ENCODE data around the gene DFFA. TPM values are rescaled to one million over a fixed set of nuclear protein-coding genes. Genes with fewer than 3 reads are reported as not detected.
"Not testable (repeated sequence)": the region's sequence is repeated elsewhere in the genome, so short reads cannot be mapped to it uniquely, and the experiment has no call there.

DFFA gene
- total and polyA plus RNA-seq, 4 donors: 10.6 to 20.0 (median 14.3) TPM

DNA sequence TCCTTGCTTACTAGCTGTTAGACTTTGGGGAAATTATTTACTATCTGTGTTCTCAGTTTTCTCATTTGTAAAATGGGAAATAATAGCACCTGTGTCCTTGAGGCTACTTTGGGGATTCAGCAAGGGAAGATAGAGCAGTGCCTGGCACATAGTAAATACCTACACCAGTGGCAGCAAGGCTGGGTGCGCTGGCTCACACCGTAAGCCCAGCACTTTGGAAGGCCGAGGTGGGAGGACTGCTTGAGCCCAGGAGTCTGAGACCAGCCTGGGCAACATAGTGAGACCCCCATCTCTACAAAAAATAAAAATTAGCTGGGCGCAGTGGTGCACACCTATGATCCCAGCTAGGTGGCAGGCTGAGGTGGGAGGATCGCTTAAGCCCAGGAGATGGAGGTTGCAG lies 50.7 kb downstream of the DFFA start:
- TF ChIP-seq SP1 (IDR thresholded peaks at IDR 0.05): no peak
- H3K4me3 ChIP-seq (ENCODE audit: low read depth in 1 of 3, low read length in 3 of 3): no peak overlapping the region
- H3K36me3 ChIP-seq (ENCODE audit: control insufficient read depth in 4 of 4, insufficient read depth in 3 of 4, low read depth in 1 of 4, low read length in 3 of 4): peaks cover 12 to 37% (median 32%) of the 10 kb centered on the region in 4 donors
- no peak overlapping the region for H3K9ac ChIP-seq (ENCODE audit: low read depth in 1 of 2, low read length in 2 of 2)
- no peaks in the 10 kb centered on the region for H3K27me3 ChIP-seq (ENCODE audit: control insufficient read depth in 4 of 4, insufficient read depth in 4 of 4, low read length in 3 of 4)
- H3K27ac ChIP-seq (ENCODE audit: low read depth in 1 of 2, low read length in 2 of 2): no peak overlapping the region
- DNase-seq (ENCODE audit: low spot score): no peak
- H3K4me1 ChIP-seq (ENCODE audit: control insufficient read depth in 4 of 4, insufficient read depth in 4 of 4, low read length in 3 of 4): no peaks in the 10 kb centered on the region
- H3K9me3 ChIP-seq (ENCODE audit: control insufficient read depth in 4 of 4, low read length in 3 of 4): no peaks in the 10 kb centered on the region
- 99% methylated on average over 5 of the region's 5 CpGs for WGBS

DNA sequence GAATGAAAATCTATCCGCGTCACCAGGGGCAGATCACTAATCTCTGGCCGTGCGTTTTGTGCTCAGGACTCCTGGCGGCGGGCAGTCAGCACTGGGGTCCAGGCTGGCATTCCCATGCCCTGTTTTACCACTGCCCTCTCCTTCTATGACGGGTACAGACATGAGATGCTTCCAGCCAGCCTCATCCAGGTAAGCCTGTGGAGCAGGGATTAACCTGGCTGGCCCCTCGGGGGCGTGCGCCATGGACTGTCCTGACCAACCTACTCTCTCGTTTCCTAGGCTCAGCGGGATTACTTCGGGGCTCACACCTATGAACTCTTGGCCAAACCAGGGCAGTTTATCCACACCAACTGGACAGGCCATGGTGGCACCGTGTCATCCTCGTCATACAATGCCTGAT lies 53.0 kb downstream of the DFFA start:
- Histone ChIP-seq H3K36me3 (ENCODE audit: control insufficient read depth in 4 of 4, insufficient read depth in 3 of 4, low read depth in 1 of 4, low read length in 3 of 4) (peaks cover 16 to 49% (median 42%) of the 10 kb centered on the region in 4 donors), H3K9ac (ENCODE audit: low read depth in 1 of 2, low read length in 2 of 2) (no peak overlapping the region), H3K27ac (ENCODE audit: low read depth in 1 of 2, low read length in 2 of 2) (no peak overlapping the region), H3K4me1 (ENCODE audit: control insufficient read depth in 4 of 4, insufficient read depth in 4 of 4, low read length in 3 of 4) (no peaks in the 10 kb centered on the region), H3K9me3 (ENCODE audit: control insufficient read depth in 4 of 4, low read length in 3 of 4) (no peaks in the 10 kb centered on the region), H3K27me3 (ENCODE audit: control insufficient read depth in 4 of 4, insufficient read depth in 4 of 4, low read length in 3 of 4) (no peaks in the 10 kb centered on the region), H3K4me3 (ENCODE audit: low read depth in 1 of 3, low read length in 3 of 3) (no peak overlapping the region)
- TF ChIP-seq, protein P1, sequence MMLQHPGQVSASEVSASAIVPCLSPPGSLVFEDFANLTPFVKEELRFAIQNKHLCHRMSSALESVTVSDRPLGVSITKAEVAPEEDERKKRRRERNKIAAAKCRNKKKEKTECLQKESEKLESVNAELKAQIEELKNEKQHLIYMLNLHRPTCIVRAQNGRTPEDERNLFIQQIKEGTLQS (IDR thresholded peaks at IDR 0.05): no peak
- TF ChIP-seq YY1 (IDR thresholded peaks at IDR 0.05): no peak
- TF ChIP-seq JUND (IDR thresholded peaks at IDR 0.05): no peak
- TF ChIP-seq, protein P2, sequence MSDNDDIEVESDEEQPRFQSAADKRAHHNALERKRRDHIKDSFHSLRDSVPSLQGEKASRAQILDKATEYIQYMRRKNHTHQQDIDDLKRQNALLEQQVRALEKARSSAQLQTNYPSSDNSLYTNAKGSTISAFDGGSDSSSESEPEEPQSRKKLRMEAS (IDR thresholded peaks at IDR 0.05): no peak
- TF ChIP-seq EGR1 (IDR thresholded peaks at IDR 0.05; ENCODE audit: low read depth in 2 of 2): no peak
- no peak for TF ChIP-seq GABPA (IDR thresholded peaks at IDR 0.05 in 1 of 2, conservative IDR thresholded peaks at IDR 0.05 in 1 of 2)
- TF ChIP-seq, protein P3, sequence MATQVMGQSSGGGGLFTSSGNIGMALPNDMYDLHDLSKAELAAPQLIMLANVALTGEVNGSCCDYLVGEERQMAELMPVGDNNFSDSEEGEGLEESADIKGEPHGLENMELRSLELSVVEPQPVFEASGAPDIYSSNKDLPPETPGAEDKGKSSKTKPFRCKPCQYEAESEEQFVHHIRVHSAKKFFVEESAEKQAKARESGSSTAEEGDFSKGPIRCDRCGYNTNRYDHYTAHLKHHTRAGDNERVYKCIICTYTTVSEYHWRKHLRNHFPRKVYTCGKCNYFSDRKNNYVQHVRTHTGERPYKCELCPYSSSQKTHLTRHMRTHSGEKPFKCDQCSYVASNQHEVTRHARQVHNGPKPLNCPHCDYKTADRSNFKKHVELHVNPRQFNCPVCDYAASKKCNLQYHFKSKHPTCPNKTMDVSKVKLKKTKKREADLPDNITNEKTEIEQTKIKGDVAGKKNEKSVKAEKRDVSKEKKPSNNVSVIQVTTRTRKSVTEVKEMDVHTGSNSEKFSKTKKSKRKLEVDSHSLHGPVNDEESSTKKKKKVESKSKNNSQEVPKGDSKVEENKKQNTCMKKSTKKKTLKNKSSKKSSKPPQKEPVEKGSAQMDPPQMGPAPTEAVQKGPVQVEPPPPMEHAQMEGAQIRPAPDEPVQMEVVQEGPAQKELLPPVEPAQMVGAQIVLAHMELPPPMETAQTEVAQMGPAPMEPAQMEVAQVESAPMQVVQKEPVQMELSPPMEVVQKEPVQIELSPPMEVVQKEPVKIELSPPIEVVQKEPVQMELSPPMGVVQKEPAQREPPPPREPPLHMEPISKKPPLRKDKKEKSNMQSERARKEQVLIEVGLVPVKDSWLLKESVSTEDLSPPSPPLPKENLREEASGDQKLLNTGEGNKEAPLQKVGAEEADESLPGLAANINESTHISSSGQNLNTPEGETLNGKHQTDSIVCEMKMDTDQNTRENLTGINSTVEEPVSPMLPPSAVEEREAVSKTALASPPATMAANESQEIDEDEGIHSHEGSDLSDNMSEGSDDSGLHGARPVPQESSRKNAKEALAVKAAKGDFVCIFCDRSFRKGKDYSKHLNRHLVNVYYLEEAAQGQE (IDR thresholded peaks at IDR 0.05): no peak
- no peak for TF ChIP-seq FOXA1 (IDR thresholded peaks at IDR 0.05)
- TF ChIP-seq FOXA2 (IDR thresholded peaks at IDR 0.05): no peak
- TF ChIP-seq RAD21 (IDR thresholded peaks at IDR 0.05): no peak
- TF ChIP-seq RXRA (IDR thresholded peaks at IDR 0.05): no peak
- TF ChIP-seq SP1 (IDR thresholded peaks at IDR 0.05): no peak
- no peak for TF ChIP-seq HNF4A (conservative IDR thresholded peaks at IDR 0.05)
- no peak for TF ChIP-seq TAF1 (conservative IDR thresholded peaks at IDR 0.05)
- TF ChIP-seq, protein P4, sequence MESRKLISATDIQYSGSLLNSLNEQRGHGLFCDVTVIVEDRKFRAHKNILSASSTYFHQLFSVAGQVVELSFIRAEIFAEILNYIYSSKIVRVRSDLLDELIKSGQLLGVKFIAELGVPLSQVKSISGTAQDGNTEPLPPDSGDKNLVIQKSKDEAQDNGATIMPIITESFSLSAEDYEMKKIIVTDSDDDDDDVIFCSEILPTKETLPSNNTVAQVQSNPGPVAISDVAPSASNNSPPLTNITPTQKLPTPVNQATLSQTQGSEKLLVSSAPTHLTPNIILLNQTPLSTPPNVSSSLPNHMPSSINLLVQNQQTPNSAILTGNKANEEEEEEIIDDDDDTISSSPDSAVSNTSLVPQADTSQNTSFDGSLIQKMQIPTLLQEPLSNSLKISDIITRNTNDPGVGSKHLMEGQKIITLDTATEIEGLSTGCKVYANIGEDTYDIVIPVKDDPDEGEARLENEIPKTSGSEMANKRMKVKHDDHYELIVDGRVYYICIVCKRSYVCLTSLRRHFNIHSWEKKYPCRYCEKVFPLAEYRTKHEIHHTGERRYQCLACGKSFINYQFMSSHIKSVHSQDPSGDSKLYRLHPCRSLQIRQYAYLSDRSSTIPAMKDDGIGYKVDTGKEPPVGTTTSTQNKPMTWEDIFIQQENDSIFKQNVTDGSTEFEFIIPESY (IDR thresholded peaks at IDR 0.05): no peak
- TF ChIP-seq NR2F2 (IDR thresholded peaks at IDR 0.05): no peak
- TF ChIP-seq, protein P5, sequence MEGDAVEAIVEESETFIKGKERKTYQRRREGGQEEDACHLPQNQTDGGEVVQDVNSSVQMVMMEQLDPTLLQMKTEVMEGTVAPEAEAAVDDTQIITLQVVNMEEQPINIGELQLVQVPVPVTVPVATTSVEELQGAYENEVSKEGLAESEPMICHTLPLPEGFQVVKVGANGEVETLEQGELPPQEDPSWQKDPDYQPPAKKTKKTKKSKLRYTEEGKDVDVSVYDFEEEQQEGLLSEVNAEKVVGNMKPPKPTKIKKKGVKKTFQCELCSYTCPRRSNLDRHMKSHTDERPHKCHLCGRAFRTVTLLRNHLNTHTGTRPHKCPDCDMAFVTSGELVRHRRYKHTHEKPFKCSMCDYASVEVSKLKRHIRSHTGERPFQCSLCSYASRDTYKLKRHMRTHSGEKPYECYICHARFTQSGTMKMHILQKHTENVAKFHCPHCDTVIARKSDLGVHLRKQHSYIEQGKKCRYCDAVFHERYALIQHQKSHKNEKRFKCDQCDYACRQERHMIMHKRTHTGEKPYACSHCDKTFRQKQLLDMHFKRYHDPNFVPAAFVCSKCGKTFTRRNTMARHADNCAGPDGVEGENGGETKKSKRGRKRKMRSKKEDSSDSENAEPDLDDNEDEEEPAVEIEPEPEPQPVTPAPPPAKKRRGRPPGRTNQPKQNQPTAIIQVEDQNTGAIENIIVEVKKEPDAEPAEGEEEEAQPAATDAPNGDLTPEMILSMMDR (IDR thresholded peaks at IDR 0.05; ENCODE audit: low read depth, low read length, missing input control): no peak
- TF ChIP-seq HNF4G (IDR thresholded peaks at IDR 0.05): no peak
- DNase-seq (ENCODE audit: low spot score): no peak
- WGBS: 92% methylated on average over 15 of the region's 15 CpGs

DNA sequence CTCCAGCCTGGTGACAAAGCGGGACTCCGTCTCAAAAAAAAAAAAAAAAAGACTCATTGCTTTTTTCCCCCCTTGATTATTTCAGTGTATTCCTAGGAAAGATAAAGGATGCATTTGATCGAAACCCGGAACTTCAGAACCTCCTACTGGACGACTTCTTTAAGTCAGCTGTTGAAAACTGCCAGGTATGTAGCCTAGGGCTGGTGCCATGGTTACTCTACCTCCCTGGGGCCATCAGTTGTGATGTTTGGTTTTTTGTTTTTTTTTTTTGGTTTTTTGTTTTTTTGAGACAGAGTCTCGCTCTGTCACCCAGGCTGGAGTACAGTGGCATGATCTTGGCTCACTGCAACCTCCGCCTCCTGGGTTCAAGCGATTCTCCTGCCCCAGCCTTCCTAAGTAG lies 53.6 kb downstream of the DFFA start:
- H3K4me1 ChIP-seq (ENCODE audit: control insufficient read depth in 4 of 4, insufficient read depth in 4 of 4, low read length in 3 of 4); H3K9me3 ChIP-seq (ENCODE audit: control insufficient read depth in 4 of 4, low read length in 3 of 4); H3K27ac ChIP-seq (ENCODE audit: low read depth in 1 of 2, low read length in 2 of 2); H3K9ac ChIP-seq (ENCODE audit: low read depth in 1 of 2, low read length in 2 of 2); H3K4me3 ChIP-seq (ENCODE audit: low read depth in 1 of 3, low read length in 3 of 3); H3K27me3 ChIP-seq (ENCODE audit: control insufficient read depth in 4 of 4, insufficient read depth in 4 of 4, low read length in 3 of 4); DNase-seq (ENCODE audit: low spot score): not testable (repeated sequence)
- WGBS: 93% methylated on average over 8 of the region's 8 CpGs
- peaks cover 16 to 54% (median 45%) of the 10 kb centered on the region in 4 donors for H3K36me3 ChIP-seq (ENCODE audit: control insufficient read depth in 4 of 4, insufficient read depth in 3 of 4, low read depth in 1 of 4, low read length in 3 of 4)

DNA sequence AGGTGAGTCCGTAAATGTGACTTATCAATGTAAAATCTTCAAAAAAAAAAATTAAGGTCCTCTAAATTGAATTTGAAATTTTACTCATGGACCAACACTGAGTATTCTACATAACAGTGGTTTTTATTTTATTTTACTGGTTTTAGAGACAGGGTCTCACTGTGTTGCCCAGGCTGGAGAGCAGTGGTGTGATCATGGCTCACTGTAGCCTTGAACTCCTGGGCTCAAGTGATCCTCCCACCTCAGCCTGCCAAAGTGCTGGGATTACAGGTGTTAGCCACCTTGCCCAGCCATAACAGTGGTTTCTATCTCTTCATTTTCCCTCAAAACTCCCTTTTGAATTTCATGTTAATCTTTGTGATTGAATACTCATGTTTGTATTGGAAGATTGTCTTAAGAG lies 56.4 kb downstream of the DFFA start:
- WGBS: 100% methylated on average over 1 of the region's 1 CpG
- DNase-seq (ENCODE audit: low spot score); H3K4me1 ChIP-seq (ENCODE audit: control insufficient read depth in 4 of 4, insufficient read depth in 4 of 4, low read length in 3 of 4); H3K27me3 ChIP-seq (ENCODE audit: control insufficient read depth in 4 of 4, insufficient read depth in 4 of 4, low read length in 3 of 4); H3K27ac ChIP-seq (ENCODE audit: low read depth in 1 of 2, low read length in 2 of 2); H3K9ac ChIP-seq (ENCODE audit: low read depth in 1 of 2, low read length in 2 of 2); H3K9me3 ChIP-seq (ENCODE audit: control insufficient read depth in 4 of 4, low read length in 3 of 4); H3K4me3 ChIP-seq (ENCODE audit: low read depth in 1 of 3, low read length in 3 of 3): not testable (repeated sequence)
- peaks cover 26 to 79% (median 68%) of the 10 kb centered on the region in 4 donors for H3K36me3 ChIP-seq (ENCODE audit: control insufficient read depth in 4 of 4, insufficient read depth in 3 of 4, low read depth in 1 of 4, low read length in 3 of 4)
